B cell (primary cell): ENCODE data around the gene FN3K. TPM values are rescaled to one million over a fixed set of nuclear protein-coding genes. Genes with fewer than 3 reads are reported as not detected.

Source experiments
- ATAC-seq: fragments of 200-7000 bp; cut with Tn5 transposase; one replicate; pipeline ENCODE4 v1.10.0; 2021; ENCODE audit warnings: low read depth, mild to moderate bottlenecking, moderate number of reproducible peaks, moderate library complexity
- CTCF ChIA-PET: fragments of 350-600 bp; sonication (Branson Sonifier 250); formaldehyde crosslinking; loops from one replicate; lab custom pipeline; 2021; ENCODE audit warnings: antibody characterized with exemption, inconsistent platforms; lab: Charles Lee
- POLR2A ChIA-PET: fragments of 350-600 bp; sonication (Branson Sonifier 250); formaldehyde crosslinking; loops from one replicate; lab custom pipeline; 2021; ENCODE audit warnings: antibody characterized with exemption; lab: Charles Lee
- DNase-seq: peaks from one replicate; pipeline ENCODE4 v3.0.0; 2013
- H2AFZ ChIP-seq: 2 replicates; pipeline ENCODE4 v1.6.1; 2012; ENCODE audit warnings: mild to moderate bottlenecking, low read depth, low read length; ENCODE audit not compliant: insufficient read depth, poor library complexity, severe bottlenecking
- H3K27ac ChIP-seq, 2 donors: 1 replicate in 1 of 2; 2 replicates in 1 of 2; pipeline ENCODE4 v1.5.1; 2012 to 2013; ENCODE audit warnings: low read length in 2 of 2, mild to moderate bottlenecking in 2 of 2, moderate library complexity in 1 of 2
- H3K27me3 ChIP-seq, 4 experiments: fragments of 200-600 bp in 1 of 4; sonication (generic) in 1 of 4; replicated peaks in 1 of 4; 1 replicate in 2 of 4; 2 replicates in 2 of 4; pipeline versions ENCODE4 v1.6.1 to v1.7.0; 2013 to 2016; ENCODE audit warnings: low read length in 3 of 4, mild to moderate bottlenecking in 2 of 4, mixed read lengths in 1 of 4, moderate library complexity in 1 of 4; ENCODE audit not compliant: insufficient read depth in 4 of 4, control insufficient read depth in 3 of 4; ENCODE audit errors: control extremely low read depth in 1 of 4
- H3K36me3 ChIP-seq, 2 experiments: replicated peaks in 1 of 2; 1 replicate in 1 of 2; 2 replicates in 1 of 2; pipeline versions ENCODE4 v1.6.1 to v1.7.1; 2013; ENCODE audit warnings: low read length in 1 of 2; ENCODE audit not compliant: insufficient read depth in 2 of 2, control insufficient read depth in 1 of 2; ENCODE audit errors: control extremely low read depth in 1 of 2, extremely low read depth in 1 of 2
- H3K4me1 ChIP-seq, 2 donors: fragments of 200-600 bp in 1 of 2; sonication (generic) in 1 of 2; 1 replicate in 1 of 2; 2 replicates in 1 of 2; pipeline versions ENCODE4 v1.5.1 to v1.6.1; 2013 to 2017; ENCODE audit warnings: low read length in 2 of 2; ENCODE audit not compliant: control insufficient read depth in 2 of 2, insufficient read depth in 2 of 2
- H3K4me2 ChIP-seq: replicated peaks from 2 replicates; pipeline ENCODE3; 2012; ENCODE audit warnings: mild to moderate bottlenecking, low read depth, low read length; ENCODE audit not compliant: poor library complexity, severe bottlenecking
- H3K4me3 ChIP-seq, 5 experiments: fragments of 200-600 bp in 1 of 5; sonication (generic) in 1 of 5; 1 replicate in 3 of 5; 2 replicates in 2 of 5; pipeline versions ENCODE4 v1.5.1 to v1.7.0; 2011 to 2016; ENCODE audit warnings: low read length in 4 of 5, mild to moderate bottlenecking in 4 of 5, low read depth in 2 of 5, control low read depth in 1 of 5, moderate library complexity in 1 of 5; ENCODE audit not compliant: insufficient read depth in 1 of 5; ENCODE audit errors: control extremely low read depth in 1 of 5, extremely low read depth in 1 of 5
- H3K79me2 ChIP-seq: fragments of 200-600 bp; sonication (generic); one replicate; pipeline ENCODE4 v1.6.0; 2016; ENCODE audit warnings: low read length; ENCODE audit not compliant: control insufficient read depth, insufficient read depth
- H3K9ac ChIP-seq: fragments of 200-600 bp; sonication (generic); 2 replicates; pipeline ENCODE4 v1.6.1; 2017; ENCODE audit warnings: mild to moderate bottlenecking, low read length, moderate library complexity
- H3K9me3 ChIP-seq, 3 donors: one replicate each; pipeline versions ENCODE4 v1.6.1 to v1.7.1; 2013; ENCODE audit warnings: low read length in 2 of 3; ENCODE audit not compliant: control insufficient read depth in 2 of 3, insufficient read depth in 1 of 3; ENCODE audit errors: control extremely low read depth in 1 of 3
- H4K20me1 ChIP-seq: 2 replicates; pipeline ENCODE4 v1.6.0; 2012; ENCODE audit warnings: mild to moderate bottlenecking, low read length; ENCODE audit not compliant: insufficient read depth, control insufficient read depth, poor library complexity, severe bottlenecking
- H3K27ac Mint-ChIP-seq: one replicate; pipeline ENCODE4 v1.8.0; 2021; ENCODE audit warnings: mixed read lengths
- H3K27me3 Mint-ChIP-seq: one replicate; pipeline ENCODE4 v1.8.0; 2021; ENCODE audit warnings: mixed read lengths
- H3K4me1 Mint-ChIP-seq: one replicate; pipeline ENCODE4 v1.8.0; 2021; ENCODE audit warnings: mixed read lengths
- H3K4me3 Mint-ChIP-seq: one replicate; pipeline ENCODE4 v1.8.0; 2021; ENCODE audit warnings: mixed read lengths
- H3K9me3 Mint-ChIP-seq: one replicate; pipeline ENCODE4 v1.8.0; 2022; ENCODE audit warnings: mixed read lengths; ENCODE audit not compliant: insufficient read depth
- EZH2 ChIP-seq: IDR thresholded peaks from 2 replicates; pipeline ENCODE4 v1.6.1; 2012; ENCODE audit warnings: borderline replicate concordance, low read depth, mild to moderate bottlenecking, moderate library complexity, low read length; ENCODE audit not compliant: insufficient read depth, poor library complexity, severe bottlenecking
- WGBS: methylation state at CpG from one replicate; pipeline ENCODE4 v1.1.5; 2013; ENCODE audit warnings: missing lambda C conversion rate; ENCODE audit not compliant: insufficient coverage; 5-methylcytosine and 5-hydroxymethylcytosine counted together
- intact Hi-C: fragments of 100-400 bp; cut with micrococcal nuclease; formaldehyde crosslinking; loops from one replicate; pipeline ENCODE4 v1.10.0; 2022
- polyA plus RNA-seq: library from polyadenylated mRNA; depleted of rRNA; stranded (reverse); fragments of >200 nt; gene quantifications from 2 replicates; pipeline ENCODE4 v1.2.3, GENCODE V29; 2012
- total RNA-seq, 2 donors: library from RNA; stranded (reverse); fragments of 120-200 nt in 1 of 2; gene quantifications; 1 replicate in 1 of 2; 2 replicates in 1 of 2; pipeline versions ENCODE4 v1.2.3 to v1.2.4, GENCODE V29; 2013 to 2022
- TF ChIP-seq, protein P1 (sequence below): fragments of 200-600 bp; IDR thresholded peaks from one replicate; pipeline ENCODE4 v1.8.0; 2022; ENCODE audit warnings: antibody characterized with exemption, mild to moderate bottlenecking

The FN3K gene
- total and polyA plus RNA-seq, 2 donors (not counting 1 experiment from before 2014, with no cell fraction given) = 1.1 to 2.6 TPM

- Histone ChIP-seq H3K27ac (no peak overlapping the region), H3K4me1 (peaks cover 6 to 7% of the 10 kb centered on the region in 2 donors), H3K4me3 (no peak overlapping the region), H2AFZ (no peak overlapping the region), H3K4me2 (no peak overlapping the region), H3K79me2 (no peaks in the 10 kb centered on the region), H3K36me3 (peaks cover 4 to 8% of the 10 kb centered on the region in 2 experiments), H3K27me3 (peaks cover 0 to 8% (median 3%) of the 10 kb centered on the region in 4 experiments), H3K9me3 (peaks cover 1 to 43% (median 17%) of the 10 kb centered on the region in 3 donors), H3K9ac (no peak overlapping the region), H4K20me1 (no peaks in the 10 kb centered on the region)
- Mint-ChIP-seq H3K4me3 (peak overlapping the region; percentile 53), H3K27ac (no peak overlapping the region), H3K4me1 (peaks cover 4% of the 10 kb centered on the region), H3K9me3 (peaks cover 3% of the 10 kb centered on the region), H3K27me3 (no peaks in the 10 kb centered on the region)
- POLR2A ChIA-PET = no interaction called here
- CTCF ChIA-PET = no interaction called here
- intact Hi-C loops = no loop called here
- no peak for ATAC-seq
- DNase-seq = no peak
- no peak for TF ChIP-seq EZH2
- TF ChIP-seq, protein P1, sequence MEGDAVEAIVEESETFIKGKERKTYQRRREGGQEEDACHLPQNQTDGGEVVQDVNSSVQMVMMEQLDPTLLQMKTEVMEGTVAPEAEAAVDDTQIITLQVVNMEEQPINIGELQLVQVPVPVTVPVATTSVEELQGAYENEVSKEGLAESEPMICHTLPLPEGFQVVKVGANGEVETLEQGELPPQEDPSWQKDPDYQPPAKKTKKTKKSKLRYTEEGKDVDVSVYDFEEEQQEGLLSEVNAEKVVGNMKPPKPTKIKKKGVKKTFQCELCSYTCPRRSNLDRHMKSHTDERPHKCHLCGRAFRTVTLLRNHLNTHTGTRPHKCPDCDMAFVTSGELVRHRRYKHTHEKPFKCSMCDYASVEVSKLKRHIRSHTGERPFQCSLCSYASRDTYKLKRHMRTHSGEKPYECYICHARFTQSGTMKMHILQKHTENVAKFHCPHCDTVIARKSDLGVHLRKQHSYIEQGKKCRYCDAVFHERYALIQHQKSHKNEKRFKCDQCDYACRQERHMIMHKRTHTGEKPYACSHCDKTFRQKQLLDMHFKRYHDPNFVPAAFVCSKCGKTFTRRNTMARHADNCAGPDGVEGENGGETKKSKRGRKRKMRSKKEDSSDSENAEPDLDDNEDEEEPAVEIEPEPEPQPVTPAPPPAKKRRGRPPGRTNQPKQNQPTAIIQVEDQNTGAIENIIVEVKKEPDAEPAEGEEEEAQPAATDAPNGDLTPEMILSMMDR = no peak
- WGBS = 95% methylated on average over 17 of the region's 18 CpGs
Observed at GRCh38 chr17:82736511-82737185, 1.2 kb downstream of the FN3K start.
